ENCODE results near the gene JCAD.

DNA sequence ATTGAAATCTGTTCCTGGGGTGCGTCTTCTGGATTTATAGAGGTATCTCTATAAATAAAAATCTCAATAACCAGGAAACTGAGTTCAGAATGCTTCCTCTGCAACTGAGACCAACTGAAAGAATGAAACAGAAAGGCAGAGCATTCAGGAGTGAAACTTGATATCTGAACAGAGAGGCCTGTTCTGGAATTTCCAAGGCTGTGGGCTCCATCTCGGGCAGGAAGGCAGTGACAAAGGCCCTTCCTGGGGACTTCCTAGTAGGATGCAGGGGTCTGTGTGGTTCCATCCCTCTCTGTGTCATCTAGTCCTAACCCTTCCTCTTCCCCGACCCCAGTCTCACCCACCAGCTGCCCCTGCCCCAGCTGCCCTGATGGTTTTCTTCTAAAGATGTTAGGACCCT is 52.0 kb downstream of the JCAD start:
- no peak for TF ChIP-seq CTCF (IDR thresholded peaks at IDR 0.05)
- no peak for TF ChIP-seq POLR2A (IDR thresholded peaks at IDR 0.05)

Data from prostate gland (tissue), 2 donors.